ENCODE data around the gene ATP2B1. TPM values are rescaled to one million over a fixed set of nuclear protein-coding genes. Genes with fewer than 3 reads are reported as not detected.

The ATP2B1 gene
- total RNA-seq, 1 experiment from 2014 or later = 20.6 TPM

DNA sequence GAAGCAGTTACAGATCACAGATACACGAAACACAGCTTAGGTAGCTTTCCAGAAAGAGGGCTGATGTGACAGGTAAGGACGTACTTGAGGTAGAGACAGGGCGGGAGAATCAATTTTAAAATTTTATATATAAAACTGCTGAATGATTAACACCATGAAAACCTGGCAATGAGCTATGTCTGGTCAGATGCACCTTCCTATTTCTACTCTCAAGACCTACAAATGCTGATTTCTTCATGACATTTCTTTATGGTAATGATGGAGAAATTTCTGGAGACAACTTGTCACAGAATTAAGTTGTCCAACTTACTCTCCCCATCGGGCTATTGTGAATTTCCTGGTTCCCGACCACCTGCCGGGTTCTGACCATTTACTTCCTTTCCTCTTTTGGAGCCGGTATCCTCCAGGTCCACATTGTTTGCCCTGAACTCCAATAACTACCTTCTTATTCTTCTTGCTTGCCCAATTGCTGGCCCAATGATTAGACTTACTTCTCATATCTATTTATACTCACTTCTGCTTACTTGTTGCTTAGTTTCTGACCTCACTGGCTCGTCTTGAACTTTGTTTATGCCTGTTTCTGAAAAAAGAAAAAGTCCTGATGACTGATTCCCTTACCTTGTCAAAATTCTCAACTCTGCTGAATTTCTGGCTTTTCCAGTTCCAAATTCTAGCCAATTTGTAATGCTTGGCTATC lies 12.8 kb upstream of the ATP2B1 start:
- Histone ChIP-seq H3K4me2 (ENCODE audit: insufficient read depth, insufficient read length, low read length) (no peak overlapping the region), H2AFZ (ENCODE audit: low read length) (no peak overlapping the region), H3K9ac (ENCODE audit: extremely low read depth, insufficient read length, low read length) (no peak overlapping the region), H3K4ac (ENCODE audit: low read depth, low read length) (no peak overlapping the region), H3K23ac (ENCODE audit: insufficient read length, low read depth, low read length) (no peak overlapping the region), H3K9me3 (ENCODE audit: control insufficient read depth, low read depth, low read length) (no peaks in the 10 kb centered on the region), H3K14ac (ENCODE audit: insufficient read depth, low read length) (no peak overlapping the region), H3K56ac (ENCODE audit: insufficient read length, low read depth, low read length) (no peak overlapping the region), H4K91ac (ENCODE audit: insufficient read length, low read depth, low read length) (no peak overlapping the region), H4K20me1 (ENCODE audit: control insufficient read depth, insufficient read depth, insufficient read length) (no peaks in the 10 kb centered on the region), H4K8ac (replicated peaks; ENCODE audit: insufficient read length, low read depth, low read length) (no peak overlapping the region), H2BK5ac (ENCODE audit: insufficient read length, low read length) (no peak overlapping the region), H2BK20ac (ENCODE audit: low read depth, low read length, poor library complexity, severe bottlenecking) (no peak overlapping the region), H3K18ac (ENCODE audit: insufficient read length, low read depth, low read length) (no peak overlapping the region), H3K23me2 (ENCODE audit: insufficient read length, low read depth, low read length, poor library complexity, severe bottlenecking) (no peaks in the 10 kb centered on the region), H2BK120ac (ENCODE audit: low read depth, low read length, poor library complexity, severe bottlenecking) (no peak overlapping the region), H3T11ph (ENCODE audit: low read length) (no peak overlapping the region), H2AK5ac (ENCODE audit: insufficient read length, low read length) (no peak overlapping the region), H3K27me3 (ENCODE audit: insufficient read depth, low read length) (no peaks in the 10 kb centered on the region), H4K5ac (ENCODE audit: insufficient read length, low read depth, low read length) (no peak overlapping the region), H2BK12ac (ENCODE audit: insufficient read length, low read depth, low read length) (no peak overlapping the region), H2BK15ac (ENCODE audit: low read depth, low read length) (no peak overlapping the region), H3K79me2 (ENCODE audit: insufficient read depth, low read length) (no peaks in the 10 kb centered on the region), H3K4me1 (ENCODE audit: insufficient read depth, low read length) (no peaks in the 10 kb centered on the region; the same call in 1 of the 2 replicates), H3K27ac (ENCODE audit: insufficient read length, low read depth, low read length) (no peak overlapping the region), H3K79me1 (ENCODE audit: insufficient read depth, low read depth, low read length, poor library complexity, severe bottlenecking) (no peaks in the 10 kb centered on the region)
- Mint-ChIP-seq H3K36me3 (ENCODE audit: insufficient read depth in 1 of 3, low read depth in 3 of 3) (no peaks in the 10 kb centered on the region; a peak in 1 of 7 replicates), H3K27ac (no peak overlapping the region), H3K4me1 (peaks cover 2 to 3% of the 10 kb centered on the region in 2 experiments; a peak in 2 of 4 replicates), H3K27me3 (ENCODE audit: low read depth) (no peaks in the 10 kb centered on the region; the same call in 1 of the 2 replicates), H3K9me3 (no peaks in the 10 kb centered on the region; a peak in 2 of 5 replicates), H3K4me3 (no peak overlapping the region)
- no CpG with 5 or more reads among the region's 8 CpGs for WGBS (ENCODE audit: extremely low coverage, insufficient read length, low lambda C conversion rate)
- no peak for DNase-seq
- TF ChIP-seq CTCF (conservative IDR thresholded peaks at IDR 0.05) = no peak
